GM19238 (cell line): Measurements from ENCODE around the gene CEP57L1.
"Not testable (repeated sequence)": the region's sequence is repeated elsewhere in the genome, so short reads cannot be mapped to it uniquely, and the experiment has no call there.

Source experiments
- DNase-seq: peaks from one replicate; pipeline ENCODE4 v3.0.0; 2011; ENCODE audit warnings: low spot score; ENCODE audit not compliant: insufficient read length

The CEP57L1 gene

DNA sequence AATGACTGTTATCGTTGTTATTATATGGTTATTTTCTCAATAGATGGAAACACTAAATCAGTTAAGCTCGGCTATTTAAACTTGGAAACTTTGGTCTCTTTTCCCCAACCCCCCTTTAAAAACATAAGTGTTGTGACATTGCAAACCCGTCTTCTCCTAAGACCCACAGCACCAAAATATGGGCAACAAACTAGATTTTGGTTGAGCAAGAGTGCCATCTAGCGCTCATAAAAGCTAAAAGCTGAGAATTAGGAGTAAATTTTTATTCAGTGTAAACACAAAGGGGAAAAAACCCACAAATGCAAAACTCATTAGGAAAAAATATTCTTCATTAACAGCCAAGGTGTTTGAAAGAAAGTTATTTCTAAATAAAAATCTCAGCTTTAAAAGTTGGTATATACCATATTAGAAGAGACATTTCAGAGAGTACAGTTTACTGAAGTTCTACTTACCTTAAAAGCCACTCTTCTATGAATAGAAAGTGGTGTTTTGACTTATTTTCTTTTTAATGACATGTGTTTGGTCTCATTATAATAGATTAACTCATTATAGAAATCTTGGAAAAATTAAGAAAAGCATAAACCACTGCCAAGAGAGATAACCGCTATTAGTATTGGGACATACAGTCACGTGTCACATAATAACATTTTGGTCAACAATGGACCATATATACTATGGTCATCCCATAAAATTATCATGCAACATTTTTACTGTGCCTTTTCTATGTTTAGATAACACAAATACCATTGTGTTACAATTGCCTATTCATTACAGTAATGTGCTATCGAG lies 21.8 kb upstream of the CEP57L1 start:
- no peak for DNase-seq

DNA sequence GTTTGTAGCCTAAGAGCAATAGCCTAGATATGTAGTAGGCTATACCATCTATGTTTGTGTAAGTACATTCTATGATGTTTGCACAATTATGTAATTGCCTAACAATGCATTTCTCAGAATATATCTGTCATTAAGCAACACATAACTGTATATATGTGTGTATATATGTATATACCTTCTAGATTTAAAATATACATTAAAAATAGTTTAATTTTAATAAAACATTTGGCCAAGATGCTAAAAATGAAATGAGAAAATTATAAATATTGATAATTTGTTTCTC lies 21.2 kb upstream of the CEP57L1 start:
- no peak for DNase-seq

DNA sequence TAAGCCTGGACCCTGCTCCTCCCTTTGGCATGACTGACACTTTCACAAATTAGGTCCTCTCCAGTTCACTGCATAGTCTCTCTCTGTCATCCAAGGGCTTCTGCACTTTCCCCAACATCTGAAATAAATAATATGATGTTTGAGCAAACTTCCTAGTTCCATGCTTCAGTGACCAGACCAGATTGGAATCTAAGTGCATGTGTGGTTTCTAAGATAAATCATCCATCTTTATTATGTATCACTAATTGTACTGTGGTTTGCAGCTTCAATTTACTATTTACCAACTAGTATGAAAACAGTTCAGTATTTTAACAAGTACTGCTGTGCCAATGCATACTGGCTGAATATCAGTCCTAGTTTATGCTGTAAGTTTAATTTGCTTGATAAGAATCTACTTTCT lies 19.4 kb upstream of the CEP57L1 start:
- no peak for DNase-seq

DNA sequence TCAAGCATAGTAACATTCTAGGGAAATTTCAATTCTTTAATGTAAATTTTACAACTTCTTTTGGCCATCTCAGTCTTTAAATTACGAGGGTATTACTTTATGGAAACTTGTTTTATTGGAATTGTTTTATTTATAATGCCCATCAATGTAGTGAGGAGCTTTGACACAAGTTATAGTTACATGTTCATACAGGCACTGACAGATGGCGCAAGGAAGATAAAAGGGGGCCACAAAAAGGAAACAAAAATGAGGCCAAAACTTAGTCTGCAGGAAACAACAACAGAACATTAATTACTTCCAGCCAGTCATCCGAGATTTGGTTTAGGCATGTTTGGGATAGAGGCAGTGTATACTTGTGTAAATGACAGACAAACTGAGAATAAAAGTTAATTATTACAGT lies 18.9 kb upstream of the CEP57L1 start:
- DNase-seq = no peak

DNA sequence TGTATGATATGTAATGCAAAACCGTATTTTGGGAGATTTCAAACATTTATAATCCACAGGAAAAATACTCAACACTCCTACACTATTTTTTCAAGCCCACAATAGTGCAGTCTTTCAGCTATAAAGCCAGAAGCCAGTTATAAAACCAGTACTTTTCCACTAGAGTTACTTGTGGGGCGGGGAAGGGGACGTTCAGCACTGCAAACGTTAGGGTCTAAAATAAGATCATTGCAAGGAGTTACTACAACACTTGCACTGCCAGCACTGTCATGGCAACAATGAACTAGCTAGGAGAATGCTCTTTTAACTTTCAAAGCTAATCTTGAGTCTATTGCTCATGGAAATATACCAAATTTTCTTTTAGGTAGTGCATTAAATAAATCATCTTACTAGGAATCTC lies 15.3 kb upstream of the CEP57L1 start:
- no peak for DNase-seq

DNA sequence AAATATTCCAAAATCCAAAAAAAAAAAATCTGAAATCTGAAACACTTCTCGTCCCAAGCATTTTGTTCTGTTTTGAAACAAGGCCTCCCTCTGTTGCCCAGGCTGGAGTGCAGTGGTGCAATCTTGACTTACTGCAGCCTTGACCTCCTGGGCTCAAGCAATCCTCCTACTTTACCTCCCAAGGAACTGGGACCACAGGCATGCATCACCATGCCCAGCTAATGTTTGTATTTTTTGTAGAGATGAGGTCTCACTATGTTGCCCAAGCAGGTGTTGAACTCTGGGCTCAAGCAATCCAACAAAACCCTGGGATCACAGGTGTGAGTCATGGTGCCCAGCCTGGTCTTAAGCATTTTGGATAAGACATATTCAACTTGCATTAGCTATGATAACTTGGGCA lies 14.3 kb upstream of the CEP57L1 start:
- DNase-seq = no peak

DNA sequence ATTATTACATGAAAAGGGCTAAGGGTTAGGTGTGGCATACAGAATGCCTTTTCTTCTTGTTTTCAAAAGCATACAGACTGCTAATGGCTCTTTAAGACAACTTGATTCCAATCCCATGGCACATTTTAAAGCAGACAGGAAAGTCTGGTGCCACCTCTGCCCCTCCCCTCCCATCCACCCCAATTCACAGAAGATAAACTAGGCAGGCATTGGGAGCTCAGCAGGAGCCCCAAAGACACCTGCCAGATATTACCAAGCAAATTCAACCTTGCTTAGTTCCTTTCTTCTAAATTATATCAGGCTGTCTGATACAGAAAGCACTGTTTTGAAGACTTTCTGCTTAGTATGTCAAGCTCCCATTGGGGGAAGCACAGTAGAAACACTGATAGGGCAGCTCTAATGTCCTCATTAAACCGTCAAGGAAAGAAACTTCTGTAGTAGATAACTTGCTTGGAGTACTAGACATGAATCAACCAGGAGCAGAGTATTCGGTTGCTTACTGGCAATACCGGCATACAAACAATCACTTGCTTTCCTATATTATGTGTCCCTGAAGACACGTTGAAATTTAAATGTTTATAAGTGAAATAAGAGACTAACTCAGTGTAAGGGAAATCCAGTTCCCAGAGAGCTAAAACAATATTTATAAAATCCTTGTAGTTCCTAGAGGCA lies 13.7 kb upstream of the CEP57L1 start:
- DNase-seq = no peak

DNA sequence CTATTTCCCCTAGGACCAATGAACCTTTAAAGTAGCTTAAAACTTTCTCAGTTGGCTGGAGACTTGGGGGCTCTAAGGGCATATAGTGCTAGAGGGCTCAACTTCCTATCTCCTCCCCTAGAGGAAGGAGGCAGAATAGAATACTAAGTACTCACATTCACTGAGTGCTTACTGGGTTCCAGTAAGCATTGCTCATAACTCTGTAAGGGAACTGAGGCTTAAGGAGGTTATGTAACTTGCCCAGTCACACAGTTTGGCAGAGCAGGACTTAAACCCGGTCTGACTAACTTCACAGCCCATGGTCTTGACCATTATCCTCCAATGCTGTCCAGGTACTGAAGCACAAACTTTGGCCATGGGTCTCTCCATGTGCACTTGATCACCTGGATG lies 13.1 kb upstream of the CEP57L1 start:
- DNase-seq = no peak

DNA sequence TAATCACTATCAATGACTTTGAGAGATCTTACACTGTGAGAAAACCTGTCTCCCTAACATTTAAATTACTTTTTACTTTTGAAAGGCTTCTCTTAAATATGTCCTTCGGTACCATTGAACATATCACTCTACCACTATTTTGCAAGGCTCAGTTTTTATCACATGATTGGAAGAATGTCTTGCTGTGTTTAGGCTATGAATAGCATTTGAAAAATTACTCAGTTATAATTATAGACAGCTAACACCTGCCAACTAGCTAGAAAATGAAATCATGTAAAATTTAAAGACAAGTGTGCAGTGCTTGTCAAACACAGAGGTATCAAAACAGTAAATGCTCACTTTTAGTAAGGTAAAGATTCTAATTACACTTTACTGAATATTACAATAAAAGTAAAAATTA lies 11.7 kb upstream of the CEP57L1 start:
- no peak for DNase-seq

DNA sequence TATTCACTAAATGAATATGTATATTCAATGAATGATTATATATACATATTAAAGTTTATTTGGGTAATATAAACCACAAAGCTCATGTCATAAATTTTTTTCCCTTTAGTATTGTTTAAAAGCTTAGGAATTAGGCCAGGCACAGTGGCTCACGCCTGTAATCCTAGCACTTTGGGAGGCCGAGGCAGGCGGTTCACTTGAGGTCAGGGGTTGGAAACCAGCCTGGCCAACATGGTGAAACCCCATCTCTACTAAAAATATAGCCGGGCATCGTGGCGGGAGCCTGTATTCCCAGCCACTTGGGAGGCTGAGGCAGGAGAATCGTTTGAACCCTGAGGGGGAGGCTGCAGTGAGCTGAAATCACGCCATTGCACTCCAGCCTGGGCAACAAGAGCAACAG lies 11.2 kb upstream of the CEP57L1 start:
- not testable (repeated sequence) for DNase-seq

DNA sequence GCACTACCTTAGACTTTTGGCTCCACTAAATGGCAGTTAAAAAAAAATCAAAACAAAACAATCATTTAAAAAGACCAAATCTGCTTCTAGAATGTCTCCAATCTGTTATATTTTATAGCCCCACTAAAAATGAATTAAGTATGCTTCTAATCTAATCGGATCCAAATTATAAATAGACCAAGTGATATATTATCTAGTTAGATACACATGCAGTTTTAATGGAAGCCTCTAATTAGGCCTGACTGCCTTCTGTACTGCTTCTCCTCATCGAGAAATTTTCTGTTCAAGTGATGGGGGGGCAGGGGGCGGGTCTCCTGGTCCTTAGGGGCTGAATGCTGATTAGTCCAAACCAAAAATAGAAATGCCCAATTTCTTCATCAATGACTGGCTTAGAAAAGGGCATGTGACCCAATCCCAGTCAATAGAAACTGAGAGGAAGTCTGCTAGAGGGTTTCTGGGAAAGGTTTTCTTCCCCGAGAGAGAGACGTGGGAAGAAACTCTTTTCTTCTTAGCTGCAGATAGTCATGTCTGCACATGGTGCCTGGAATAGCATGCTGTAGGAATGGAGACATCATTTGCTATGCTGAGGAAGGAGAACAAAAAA lies 7.5 kb upstream of the CEP57L1 start:
- no peak for DNase-seq

DNA sequence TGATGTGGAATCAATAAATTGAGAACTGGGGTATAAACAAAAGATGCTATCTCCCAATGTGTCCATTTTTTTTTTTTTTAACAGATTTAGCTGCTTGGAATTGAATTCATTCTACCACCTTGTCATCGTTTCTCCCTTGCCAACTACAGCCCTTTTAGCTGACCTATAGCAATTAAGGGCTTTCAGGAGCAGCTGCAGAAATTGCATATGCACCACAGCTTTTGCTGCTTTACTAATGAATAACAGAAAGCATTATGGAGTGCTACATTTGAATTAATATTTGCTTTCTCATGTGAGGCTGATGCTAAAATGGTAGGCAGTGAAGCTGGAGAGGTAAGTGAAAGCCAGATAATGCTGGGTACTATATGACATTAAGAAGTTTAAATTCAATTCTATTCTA lies 6.3 kb upstream of the CEP57L1 start:
- no peak for DNase-seq

DNA sequence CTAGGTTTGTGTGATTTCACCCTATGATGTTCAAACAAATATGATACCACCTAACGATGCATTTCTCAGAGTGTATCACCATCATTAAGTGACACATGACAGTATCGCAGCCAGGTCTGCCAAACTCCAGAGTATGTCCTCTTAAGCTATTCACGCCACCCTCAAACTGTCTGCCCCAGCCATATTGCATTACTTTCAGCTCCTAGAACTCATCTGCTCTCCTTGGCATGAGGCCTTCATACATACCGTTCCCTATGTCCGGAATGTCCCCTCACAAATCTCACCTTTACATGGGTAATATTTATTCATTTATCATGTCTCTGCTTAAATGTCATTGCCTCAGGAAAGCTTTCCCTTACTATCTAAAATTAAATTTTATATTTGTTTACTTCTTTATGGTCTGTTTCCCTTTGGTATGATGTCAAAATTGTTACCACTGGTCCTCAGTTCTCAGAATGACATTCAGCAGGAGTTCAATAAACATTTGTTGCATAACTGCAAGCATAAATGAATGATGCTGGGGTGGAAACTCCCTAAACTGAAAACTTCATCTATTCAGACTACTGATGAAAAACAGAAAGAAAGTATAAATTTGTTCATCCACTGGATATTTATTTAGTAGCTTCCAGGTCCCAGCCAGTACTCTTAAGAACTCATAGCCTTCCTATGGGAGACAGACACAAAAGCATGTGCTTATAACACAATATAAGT lies 3.8 kb upstream of the CEP57L1 start:
- no peak for DNase-seq

DNA sequence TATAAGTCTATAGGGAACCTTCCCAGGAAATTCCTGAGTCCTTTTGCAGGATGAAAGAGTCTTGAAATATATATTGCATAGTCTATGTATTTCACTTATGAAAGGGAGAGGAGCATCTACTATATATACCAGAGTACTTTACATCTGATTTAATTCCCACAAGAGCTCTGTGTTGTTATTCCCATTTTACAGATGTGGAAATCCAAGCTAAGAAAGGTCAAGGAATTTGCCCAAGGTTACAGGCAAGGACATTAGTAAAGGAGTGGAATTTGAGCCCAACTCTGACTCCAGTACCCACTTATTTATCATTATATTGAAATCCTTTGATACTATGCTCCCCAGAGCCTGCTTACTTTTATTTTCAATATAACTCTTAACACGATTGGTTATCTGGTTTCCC lies 3.2 kb upstream of the CEP57L1 start:
- no peak for DNase-seq

DNA sequence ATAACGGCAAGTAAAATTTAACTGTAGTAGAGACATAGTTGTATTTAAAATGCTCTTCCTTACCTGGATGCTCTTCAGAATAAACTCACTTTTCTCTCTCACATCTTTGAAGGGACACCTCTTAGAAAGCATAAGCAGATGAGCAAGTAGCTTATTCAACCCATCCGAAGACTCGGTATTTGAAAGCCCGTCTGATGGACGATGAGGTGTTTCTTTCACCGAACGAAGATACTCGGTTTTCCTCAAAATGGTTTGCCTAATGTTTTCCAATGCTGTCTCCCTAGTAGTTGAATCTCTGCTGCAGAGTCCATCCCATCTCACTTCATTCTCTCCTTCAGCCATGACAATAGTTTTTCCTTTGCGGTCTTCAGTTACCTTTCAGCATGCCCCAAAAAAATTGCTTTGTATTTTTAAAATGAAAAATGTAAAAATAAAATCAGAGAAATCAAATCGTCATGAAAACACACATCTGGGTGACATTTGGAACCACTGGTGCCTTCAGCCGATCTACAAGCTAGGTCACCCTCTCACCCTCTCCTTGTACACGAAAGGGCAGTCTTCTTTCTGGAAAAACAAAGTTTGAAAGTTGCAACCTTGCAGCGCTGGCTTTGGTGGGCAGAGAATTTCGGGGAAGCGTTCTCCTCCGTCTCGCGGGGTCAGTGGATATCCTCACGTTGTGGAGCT lies 1.4 kb upstream of the CEP57L1 start:
- no peak for DNase-seq

DNA sequence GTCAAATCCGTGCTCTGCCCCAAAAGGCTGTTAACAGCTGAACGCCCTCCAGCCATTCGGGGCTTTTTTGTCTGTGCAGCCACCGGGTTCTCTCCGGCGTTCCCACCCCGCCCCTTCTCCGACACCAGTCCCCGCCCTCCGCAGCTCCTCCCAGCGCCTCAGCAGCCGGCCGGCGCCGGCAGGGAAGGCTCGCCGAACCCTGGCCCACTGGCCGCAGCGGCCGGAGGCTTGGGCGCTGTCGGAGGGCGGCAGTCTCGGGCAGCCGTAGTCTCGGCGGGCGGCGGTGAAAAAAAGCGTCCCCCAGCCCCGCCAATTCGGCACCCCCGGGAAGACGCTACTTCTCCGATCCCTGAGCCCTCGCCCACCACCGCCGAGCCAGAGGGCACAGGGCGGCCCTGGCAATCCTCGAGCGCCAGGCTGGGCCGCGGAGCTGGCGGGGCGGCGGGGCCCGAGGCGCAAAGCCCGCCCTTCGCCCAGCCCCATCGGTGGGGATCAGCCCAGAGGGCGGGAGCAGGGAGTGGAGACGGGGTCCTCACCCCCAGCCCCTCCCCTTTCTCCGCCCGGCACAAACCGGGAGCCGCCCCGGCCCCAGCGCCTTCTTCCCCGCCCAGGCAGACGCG lies 781 bp upstream of the CEP57L1 start, which contains the start of gene SESN1:
Gene SESN1, minus strand, starts transcription at position 431 of the 620 bp plus-strand sequence. CDS start 773 bp downstream, outside the sequence.
- peak; percentile 76 for DNase-seq

DNA sequence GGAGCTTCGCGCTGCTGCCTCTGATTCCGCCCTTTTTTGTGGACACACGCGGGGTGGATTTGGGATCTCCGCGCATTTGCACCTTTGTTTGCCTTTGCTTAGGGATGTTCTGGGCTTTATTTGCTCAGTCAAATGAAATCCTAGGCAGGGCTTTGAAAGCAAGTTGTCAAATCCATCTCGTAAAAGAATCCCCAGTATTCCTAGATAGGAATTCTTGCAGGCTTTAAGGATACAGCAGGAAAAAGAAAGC lies 453 bp downstream of the CEP57L1 start:
- no peak for DNase-seq

DNA sequence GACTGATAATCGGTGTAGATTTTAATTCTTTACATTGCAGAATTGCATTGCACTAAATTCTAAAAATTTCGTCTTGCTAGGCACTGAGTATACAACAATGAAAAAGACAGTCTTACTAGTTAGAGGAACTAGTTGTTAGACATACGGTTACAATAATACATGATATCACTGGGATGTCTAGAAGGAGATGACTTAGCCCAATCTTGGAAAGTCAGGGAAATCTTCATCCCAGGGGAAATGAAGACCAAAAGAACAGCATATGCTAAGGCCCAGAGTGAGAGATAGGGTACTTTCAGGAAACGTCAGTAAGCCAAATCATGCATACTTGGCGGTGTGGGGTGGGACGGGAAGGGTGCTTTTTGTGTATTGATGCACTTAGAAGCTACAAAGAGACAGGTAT lies 901 bp downstream of the CEP57L1 start:
- no peak for DNase-seq

DNA sequence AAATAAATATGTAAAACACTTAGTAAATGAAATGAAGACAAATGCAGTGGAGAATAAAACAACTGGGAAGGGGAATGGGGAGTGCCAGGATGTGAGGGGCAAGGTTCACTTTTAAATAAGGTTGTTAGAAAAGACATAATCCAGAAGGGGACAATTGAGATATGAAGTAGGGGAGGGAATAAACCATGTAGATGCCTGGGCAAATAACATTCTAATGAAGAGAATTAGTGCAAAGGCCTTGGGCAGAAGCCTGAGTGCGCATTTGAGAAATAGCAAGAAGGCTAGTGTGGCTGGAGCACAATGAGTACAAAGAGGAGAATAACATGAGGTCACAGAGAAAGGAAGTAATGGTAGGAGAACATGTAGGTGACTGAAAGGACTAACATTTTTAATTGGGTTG lies 2.4 kb downstream of the CEP57L1 start:
- DNase-seq = no peak

DNA sequence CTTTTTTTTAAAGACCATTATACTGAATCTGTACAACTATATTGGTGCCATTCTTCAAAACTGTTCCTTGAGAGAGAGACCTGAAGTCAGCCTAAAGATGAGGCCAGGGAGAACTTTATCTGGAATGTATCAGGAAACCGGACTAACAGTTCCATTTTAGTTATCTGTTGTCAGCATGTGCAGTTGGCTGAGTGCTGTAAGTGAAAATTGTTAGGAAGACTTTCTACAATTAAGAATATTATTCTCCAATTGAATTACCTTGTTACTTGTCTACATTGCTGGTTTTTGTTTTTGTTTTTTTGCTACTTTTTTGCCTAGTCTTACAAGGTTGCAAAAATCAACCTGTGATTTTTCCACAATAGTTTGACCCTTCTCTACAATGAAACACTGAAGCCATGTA lies 7.5 kb downstream of the CEP57L1 start:
- no peak for DNase-seq

DNA sequence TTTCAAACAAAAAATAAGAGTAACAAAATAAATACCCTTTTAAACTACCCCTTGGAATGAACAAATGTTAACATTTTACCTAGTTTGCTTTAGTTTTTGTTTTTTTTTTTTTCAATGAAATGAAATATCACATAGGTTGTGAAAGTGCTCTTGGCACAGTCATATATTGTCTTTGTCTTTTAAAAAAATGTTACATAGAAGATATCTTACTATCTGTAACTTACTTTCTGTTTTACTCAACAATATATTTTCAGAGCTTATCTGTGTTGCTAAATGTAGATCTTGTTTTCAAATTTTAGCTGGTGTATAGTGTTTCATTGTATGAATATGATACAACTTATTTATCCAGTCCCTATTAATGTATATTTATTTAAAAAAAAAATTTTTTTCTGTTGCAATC lies 8.6 kb downstream of the CEP57L1 start:
- no peak for DNase-seq

DNA sequence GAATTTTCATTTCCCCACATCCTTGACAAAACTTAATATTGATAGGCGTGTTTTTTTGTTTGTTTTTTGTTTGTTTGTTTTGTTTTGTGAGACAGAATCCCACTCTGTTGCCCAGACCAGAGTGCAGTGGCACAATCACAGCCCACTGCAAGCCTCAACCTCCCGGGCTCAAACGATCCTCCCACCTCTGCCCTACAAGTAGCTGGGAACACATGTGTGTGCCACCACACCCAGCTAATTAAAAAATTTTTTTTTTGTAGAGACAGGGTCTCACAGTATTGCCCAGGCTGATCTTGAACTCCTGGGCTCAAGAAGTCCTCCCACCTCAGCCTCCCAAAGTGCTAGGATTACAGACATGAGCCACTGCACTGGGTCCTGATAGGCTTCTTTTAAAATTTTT lies 9.2 kb downstream of the CEP57L1 start:
- DNase-seq = no peak
